Neural crest cell (in vitro differentiated cells): ENCODE data around the gene MYLK2. TPM values are rescaled to one million over a fixed set of nuclear protein-coding genes. Genes with fewer than 3 reads are reported as not detected.

Experiments
- DNase-seq: peaks from one replicate; pipeline ENCODE4 v3.0.0; 2021; ENCODE audit warnings: low read depth, mixed read lengths, low spot score
- H3K27ac Mint-ChIP-seq: one replicate; pipeline ENCODE4 v1.8.0; 2021; ENCODE audit warnings: mild to moderate bottlenecking, mixed read lengths; ENCODE audit not compliant: unreplicated experiment
- H3K27me3 Mint-ChIP-seq: 2 replicates; pipeline ENCODE4 v1.8.0; 2021; ENCODE audit warnings: low read depth, mild to moderate bottlenecking, mixed read lengths
- H3K36me3 Mint-ChIP-seq: 2 replicates; pipeline ENCODE4 v1.8.0; 2021; ENCODE audit warnings: low read depth, mild to moderate bottlenecking, mixed read lengths
- H3K4me1 Mint-ChIP-seq: 2 replicates; pipeline ENCODE4 v1.8.0; 2021; ENCODE audit warnings: mixed read lengths
- H3K4me3 Mint-ChIP-seq: one replicate; pipeline ENCODE4 v1.8.0; 2021; ENCODE audit warnings: mild to moderate bottlenecking, mixed read lengths
- H3K9me3 Mint-ChIP-seq: 2 replicates; pipeline ENCODE4 v1.8.0; 2021; ENCODE audit warnings: mixed read lengths
- CTCF ChIP-seq: fragments of 200-600 bp; sonication (generic); conservative IDR thresholded peaks from 2 replicates; pipeline ENCODE4 v1.5.0; 2021; ENCODE audit warnings: antibody characterized with exemption, mild to moderate bottlenecking
- total RNA-seq: library from RNA; stranded (reverse); gene quantifications from 2 replicates; pipeline ENCODE4 v1.2.1, GENCODE V29; 2021

The MYLK2 gene
- total RNA-seq, 1 donor from 2014 or later = 1.6 TPM

DNA sequence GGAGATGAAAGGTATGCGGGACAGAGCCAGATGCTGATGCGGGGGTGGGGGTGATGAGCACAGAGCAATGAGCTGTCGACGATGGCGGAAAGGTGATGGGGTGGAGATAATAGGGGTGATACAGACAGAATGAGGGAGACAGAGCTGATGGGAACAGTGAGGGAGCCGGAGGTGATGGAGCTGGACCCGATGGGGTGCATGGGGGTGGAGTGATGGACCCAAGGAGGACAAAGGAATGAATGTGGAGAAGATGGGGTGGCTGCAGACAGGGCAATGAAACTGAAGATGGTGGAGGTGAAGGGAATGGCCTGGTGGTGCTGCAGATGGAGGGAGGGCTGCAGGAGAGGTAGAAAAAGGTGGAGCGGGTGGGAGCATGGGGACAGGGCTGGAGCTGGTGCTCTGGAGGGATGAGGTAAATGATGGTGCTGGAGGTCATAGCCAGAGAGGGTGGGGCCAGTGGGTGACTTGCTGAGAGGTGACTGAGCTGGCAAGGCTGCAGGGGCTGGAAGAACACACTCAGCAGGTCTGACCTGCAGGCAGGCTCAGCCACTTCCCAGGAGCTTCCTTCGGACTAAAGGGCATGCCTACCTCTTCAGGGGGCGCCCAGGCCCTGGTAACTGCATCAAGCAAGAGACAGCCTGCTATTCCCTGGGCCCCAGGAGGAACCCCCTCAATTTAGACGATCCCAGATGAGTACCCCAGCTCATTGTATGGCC lies 32.2 kb downstream of the MYLK2 start:
- no peaks in the 10 kb centered on the region for H3K36me3 Mint-ChIP-seq
- no peaks in the 10 kb centered on the region for H3K9me3 Mint-ChIP-seq
- DNase-seq = no peak
- H3K27ac Mint-ChIP-seq = no peak overlapping the region
- no peaks in the 10 kb centered on the region for H3K4me1 Mint-ChIP-seq
- peaks cover 29% of the 10 kb centered on the region for H3K27me3 Mint-ChIP-seq
- H3K4me3 Mint-ChIP-seq = no peak overlapping the region
- no peak for TF ChIP-seq CTCF

DNA sequence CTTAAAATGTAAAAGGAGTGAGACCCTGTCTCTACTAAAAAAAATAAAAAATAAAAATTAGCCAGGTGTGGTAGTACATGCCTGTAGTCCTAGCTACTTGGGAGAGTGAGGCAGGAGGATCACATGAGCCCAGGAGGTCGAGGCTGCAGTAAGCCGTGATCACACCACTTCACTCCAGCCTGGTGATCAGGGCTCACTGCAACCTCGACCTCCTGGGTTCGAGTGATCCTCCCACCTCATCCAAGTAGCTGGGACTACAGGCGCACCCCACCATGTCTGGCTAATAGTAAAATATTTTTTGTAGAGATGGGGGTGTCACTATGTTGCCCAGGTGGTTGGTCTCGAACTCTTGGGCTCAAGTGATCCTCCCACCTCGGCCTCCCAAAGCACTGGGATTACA lies 34.3 kb downstream of the MYLK2 start:
- no peak overlapping the region for H3K27ac Mint-ChIP-seq
- no peak for TF ChIP-seq CTCF
- H3K36me3 Mint-ChIP-seq = no peaks in the 10 kb centered on the region
- H3K4me3 Mint-ChIP-seq = no peak overlapping the region
- peaks cover 29% of the 10 kb centered on the region for H3K27me3 Mint-ChIP-seq
- H3K9me3 Mint-ChIP-seq = no peaks in the 10 kb centered on the region
- DNase-seq = no peak
- H3K4me1 Mint-ChIP-seq = no peaks in the 10 kb centered on the region

GRCh38 chr20:31856516-31856915 lies 37.4 kb downstream of the MYLK2 start:
- Mint-ChIP-seq H3K4me3 (no peak overlapping the region), H3K9me3 (no peaks in the 10 kb centered on the region), H3K27me3 (peaks cover 26% of the 10 kb centered on the region), H3K4me1 (peaks cover 12% of the 10 kb centered on the region), H3K27ac (no peak overlapping the region), H3K36me3 (no peaks in the 10 kb centered on the region)
- no peak for DNase-seq
- no peak for TF ChIP-seq CTCF

- H3K27ac Mint-ChIP-seq = no peak overlapping the region
- no peaks in the 10 kb centered on the region for H3K9me3 Mint-ChIP-seq
- H3K4me1 Mint-ChIP-seq = peaks cover 24% of the 10 kb centered on the region
- no peak for DNase-seq
- TF ChIP-seq CTCF = no peak
- peak overlapping the region; percentile 27 for H3K4me3 Mint-ChIP-seq
- no peaks in the 10 kb centered on the region for H3K36me3 Mint-ChIP-seq
- H3K27me3 Mint-ChIP-seq = peaks cover 28% of the 10 kb centered on the region
Observed at GRCh38 chr20:31857861-31858759, 39.0 kb downstream of the MYLK2 start.

DNA sequence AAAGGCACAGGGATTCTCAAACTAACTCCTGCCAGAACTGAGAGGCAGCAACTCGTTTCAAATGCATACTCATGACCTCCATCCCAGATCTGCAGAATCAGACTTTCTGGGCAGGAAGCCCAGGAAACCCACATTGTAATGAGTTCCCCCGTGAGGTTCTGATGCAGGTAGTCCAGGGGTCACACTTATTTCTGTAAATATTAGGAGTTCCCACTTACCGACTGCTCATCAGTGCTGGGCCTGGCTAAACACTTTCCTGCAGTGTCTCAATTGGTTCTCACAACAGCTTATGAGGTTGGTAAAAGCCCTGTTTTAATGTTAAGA lies 39.6 kb downstream of the MYLK2 start:
- no peak for DNase-seq
- Mint-ChIP-seq H3K4me1 (peaks cover 26% of the 10 kb centered on the region), H3K36me3 (no peaks in the 10 kb centered on the region), H3K27ac (no peak overlapping the region), H3K9me3 (no peaks in the 10 kb centered on the region), H3K4me3 (peak overlapping the region; percentile 47), H3K27me3 (peaks cover 27% of the 10 kb centered on the region)
- no peak for TF ChIP-seq CTCF
